COLO829 (cell line): ENCODE data around the gene HECTD2.
"Not testable (repeated sequence)": the region's sequence is repeated elsewhere in the genome, so short reads cannot be mapped to it uniquely, and the experiment has no call there.

Experiments used
- DNase-seq: peaks from one replicate; pipeline ENCODE4 v3.0.0; 2012; ENCODE audit warnings: low spot score

Gene HECTD2, protein sequence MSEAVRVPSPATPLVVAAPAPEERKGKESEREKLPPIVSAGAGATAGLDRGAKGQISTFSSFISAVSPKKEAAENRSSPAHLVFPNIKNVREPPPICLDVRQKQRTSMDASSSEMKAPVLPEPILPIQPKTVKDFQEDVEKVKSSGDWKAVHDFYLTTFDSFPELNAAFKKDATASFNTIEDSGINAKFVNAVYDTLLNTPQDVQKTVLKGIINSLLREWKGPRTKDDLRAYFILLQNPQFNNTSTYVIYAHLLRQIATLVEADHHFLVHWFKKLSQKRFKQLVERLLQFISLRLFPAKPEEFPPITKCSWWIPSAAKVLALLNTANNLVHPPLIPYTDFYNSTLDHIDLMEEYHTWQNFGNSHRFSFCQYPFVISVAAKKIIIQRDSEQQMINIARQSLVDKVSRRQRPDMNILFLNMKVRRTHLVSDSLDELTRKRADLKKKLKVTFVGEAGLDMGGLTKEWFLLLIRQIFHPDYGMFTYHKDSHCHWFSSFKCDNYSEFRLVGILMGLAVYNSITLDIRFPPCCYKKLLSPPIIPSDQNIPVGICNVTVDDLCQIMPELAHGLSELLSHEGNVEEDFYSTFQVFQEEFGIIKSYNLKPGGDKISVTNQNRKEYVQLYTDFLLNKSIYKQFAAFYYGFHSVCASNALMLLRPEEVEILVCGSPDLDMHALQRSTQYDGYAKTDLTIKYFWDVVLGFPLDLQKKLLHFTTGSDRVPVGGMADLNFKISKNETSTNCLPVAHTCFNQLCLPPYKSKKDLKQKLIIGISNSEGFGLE

GRCh38 chr10:91409869-91410637 is at the start of gene HECTD2:
Gene HECTD2 (plus strand): TSS chr10:91410344. CDS start chr10:91410439, 95 bp downstream.
- DNase-seq = no peak

GRCh38 chr10:91360461-91360860 is 49.7 kb upstream of the HECTD2 start:
- DNase-seq = no peak

DNA sequence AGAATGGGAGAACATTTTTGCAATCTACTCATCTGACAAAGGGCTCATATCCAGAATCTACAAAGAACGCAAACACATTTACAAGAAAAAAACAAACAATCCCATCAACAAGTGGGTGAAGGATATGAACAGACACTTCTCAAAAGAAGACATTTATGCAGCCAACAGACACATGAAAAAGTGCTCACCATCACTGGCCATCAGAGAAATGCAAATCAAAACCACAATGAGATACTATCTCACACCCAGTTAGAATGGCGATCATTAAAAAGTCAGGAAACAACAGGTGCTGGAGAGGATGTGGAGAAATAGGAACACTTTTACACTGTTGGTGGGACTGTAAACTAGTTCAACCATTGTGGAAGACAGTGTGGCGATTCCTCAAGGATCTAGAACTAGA is 44.6 kb upstream of the HECTD2 start:
- DNase-seq = not testable (repeated sequence)

- DNase-seq = peak; percentile 28
Observed at GRCh38 chr10:91366704-91367103, 43.4 kb upstream of the HECTD2 start.

DNA sequence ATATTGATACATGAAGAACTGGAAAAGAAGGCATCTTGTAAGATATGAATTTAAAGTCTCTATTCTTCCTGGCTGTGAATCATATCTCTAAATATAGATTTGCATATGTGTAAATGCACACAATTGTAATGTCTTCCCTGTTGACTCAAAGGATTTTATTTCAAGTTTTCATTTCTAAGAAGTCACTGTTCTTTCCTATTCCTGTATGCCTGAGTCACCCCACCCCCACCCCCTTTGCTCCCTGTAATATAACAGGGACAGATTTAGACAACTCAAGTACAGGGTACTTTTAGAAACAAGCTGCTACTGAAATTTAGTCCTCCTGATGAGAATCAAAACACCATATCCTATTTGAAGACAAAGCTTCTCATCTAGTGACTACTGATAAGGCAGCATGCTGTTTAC is 43.0 kb upstream of the HECTD2 start:
- peak; percentile 66 for DNase-seq

GRCh38 chr10:91367558-91367957 is 42.6 kb upstream of the HECTD2 start:
- DNase-seq = no peak

- DNase-seq = peak; percentile 59
Observed at GRCh38 chr10:91369978-91370589, 40.1 kb upstream of the HECTD2 start.

DNA sequence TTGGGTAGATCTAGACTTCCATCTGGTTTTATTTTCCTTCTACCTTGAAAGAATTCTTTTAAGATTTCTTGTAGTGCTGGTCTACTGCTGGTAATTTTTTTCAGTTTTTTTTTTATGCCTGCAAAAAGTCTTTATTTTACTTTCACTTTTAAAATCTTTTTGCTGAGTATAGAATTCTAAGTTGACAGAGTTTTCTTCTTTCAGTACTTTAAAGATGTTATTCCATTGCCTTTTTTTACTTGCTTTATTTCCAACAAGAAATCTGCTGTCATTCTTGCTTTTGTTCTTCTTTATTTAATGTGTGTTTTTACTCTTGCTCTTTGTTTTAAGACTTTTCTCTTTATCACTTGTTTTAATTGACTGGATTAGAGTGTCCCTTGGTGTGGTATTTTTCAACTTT is 36.1 kb upstream of the HECTD2 start:
- no peak for DNase-seq

DNA sequence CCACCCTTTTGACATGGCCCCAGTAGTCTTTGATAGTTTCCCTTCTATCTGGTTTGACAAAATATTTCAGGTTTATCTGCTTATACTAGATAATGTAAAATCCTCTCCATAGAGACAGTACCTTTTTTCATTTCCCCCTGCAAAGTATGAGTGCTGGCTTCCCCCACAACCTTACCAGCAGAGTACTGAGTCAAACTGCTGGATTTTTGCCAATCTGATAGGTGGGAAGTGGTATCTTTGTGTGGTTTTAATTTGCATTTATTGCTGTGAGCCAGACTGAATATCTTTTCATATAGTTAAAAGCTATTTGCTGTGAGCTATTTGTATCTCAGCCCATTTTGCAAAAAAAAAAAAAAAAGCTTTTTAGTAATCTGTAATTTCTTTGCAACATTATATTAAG is 32.1 kb upstream of the HECTD2 start:
- peak; percentile 70 for DNase-seq

- no peak for DNase-seq
Observed at GRCh38 chr10:91380873-91381256, 29.3 kb upstream of the HECTD2 start.

- DNase-seq = peak; percentile 43
Observed at GRCh38 chr10:91381257-91381891, 28.8 kb upstream of the HECTD2 start.

DNA sequence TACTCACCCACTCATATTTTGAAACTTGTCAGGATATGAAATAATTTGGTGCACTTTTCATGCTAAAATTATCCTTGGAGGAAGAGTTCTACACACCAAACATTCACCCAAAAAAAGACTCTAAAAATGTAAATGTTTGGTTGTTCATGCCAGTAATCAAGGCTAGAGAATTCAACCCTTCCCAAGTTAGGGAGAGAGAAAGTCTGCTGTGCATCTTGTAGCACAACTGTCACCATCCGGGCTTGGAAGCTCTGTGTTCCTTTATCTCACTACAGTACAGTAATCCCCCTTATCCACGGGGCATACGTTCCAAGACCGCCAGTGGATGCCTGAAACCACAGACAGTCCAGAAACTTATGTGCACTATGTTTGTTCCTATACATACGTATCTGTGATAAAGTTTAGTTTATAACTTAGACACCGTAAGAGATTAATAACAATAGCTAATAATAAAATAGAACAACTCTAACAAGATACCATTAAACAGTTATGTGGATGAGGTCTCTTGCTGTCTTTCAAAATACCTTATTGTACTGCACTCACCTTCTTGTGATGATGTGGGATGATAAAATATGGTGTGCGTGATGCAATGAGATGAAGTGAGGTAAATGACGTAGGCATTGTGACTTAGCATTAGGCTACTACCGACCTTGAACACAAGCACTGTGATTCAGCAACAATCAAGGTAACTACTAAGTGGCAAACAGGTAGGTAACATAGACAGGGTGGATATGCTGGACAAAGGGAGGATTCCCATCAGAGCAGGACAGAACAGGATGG is 24.6 kb upstream of the HECTD2 start:
- no peak for DNase-seq

GRCh38 chr10:91389636-91390512 is 20.3 kb upstream of the HECTD2 start:
- DNase-seq = no peak

- not testable (repeated sequence) for DNase-seq
Observed at GRCh38 chr10:91390513-91390825, 19.7 kb upstream of the HECTD2 start.

DNA sequence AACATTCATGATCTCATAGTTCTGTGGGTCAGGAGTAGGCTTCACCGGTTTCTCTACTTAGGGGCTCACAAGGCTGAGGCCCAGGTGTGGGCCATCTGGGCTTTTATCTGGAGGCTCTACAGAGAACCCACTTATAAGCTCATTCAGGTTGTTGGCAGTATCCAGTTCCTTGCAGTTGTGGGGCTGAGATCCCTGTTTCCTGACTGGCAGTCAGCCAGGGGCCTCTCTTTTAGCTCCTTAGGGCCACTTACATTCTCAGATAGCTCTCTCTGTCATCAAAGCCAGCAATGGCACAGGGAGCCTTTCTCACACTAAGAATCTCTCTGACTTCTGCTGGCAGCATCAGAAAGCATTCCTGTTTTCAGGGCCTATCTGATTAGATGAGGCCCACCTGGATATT is 18.2 kb upstream of the HECTD2 start:
- DNase-seq = no peak

- no peak for DNase-seq
Observed at GRCh38 chr10:91406322-91406721, 3.8 kb upstream of the HECTD2 start.

DNA sequence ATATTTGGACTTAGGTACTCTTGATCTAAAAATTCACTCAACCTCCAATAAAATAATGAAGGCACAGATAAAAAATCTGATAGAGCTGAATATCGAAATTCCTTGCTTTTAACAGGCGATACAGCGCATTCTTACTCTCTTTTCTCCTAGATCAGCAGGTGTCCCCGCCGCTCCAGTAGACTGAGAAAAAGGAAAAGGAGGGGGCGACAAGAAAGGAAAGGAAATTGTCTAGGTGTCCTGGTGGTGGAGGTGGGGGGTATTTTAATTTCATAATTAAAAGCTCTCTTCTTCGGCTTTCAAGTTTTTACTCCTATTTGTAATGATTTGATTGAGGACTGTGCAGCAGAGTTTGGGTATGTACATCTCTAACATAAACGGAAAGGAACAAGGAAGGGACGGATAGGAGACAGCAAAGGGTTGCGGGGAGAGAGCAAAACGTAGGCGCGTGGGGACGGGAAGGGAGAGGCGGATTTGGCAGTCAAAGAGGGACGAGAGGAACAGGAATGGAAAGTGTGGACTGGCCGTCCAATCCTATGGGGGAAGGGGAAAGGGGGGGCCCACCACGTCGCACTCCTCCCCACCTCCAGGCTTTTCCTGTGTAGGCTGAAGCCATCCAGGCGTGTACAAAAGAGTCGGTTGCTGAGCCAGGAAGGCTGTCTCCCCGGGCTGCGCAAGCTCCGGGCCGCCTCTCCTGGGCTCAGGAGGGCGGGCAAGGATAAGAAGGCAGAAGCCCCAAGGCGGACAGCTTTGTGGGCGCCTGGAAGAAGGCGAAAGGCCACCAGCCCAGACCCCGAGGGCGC is 875 bp upstream of the HECTD2 start:
- no peak for DNase-seq

DNA sequence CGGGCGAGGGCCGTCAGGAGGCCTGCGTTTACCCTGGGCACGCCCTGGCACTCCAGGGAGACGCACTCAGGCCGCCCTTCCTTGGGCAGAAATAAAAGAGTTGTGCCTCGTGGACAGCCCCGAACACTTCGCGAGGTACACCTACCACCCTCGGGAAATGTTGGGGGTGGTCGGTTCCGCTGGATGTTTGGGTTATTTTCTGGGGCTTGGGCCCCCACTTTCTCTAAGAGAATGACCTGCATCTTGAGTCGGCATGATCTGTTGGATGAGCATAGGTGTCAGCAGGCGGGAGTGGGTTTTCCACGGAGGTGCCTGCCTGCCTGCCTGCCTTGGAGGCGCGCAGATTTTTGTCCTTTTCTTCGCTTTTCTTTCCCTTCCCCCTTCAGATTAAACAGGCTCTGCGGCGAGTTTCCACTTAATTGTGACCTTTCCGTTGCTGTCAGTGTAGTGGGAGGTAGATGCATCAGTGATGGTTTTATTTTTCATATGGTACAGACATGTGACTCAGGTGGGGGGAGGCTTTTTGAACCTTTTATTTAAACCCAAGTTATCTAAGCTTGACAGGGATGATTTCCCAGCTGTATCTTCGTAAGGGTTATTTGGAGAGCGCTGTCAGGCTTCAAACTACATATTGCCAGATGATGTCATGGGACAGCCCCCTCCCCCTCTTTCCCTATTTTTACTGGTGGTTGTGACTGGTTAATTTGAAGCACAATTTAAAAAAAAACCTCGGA is 661 bp downstream of the HECTD2 start:
- no peak for DNase-seq
